OCI-M2 (cell line): ENCODE results near the gene CUX1.

Source experiments
- DNase-seq: peaks from one replicate; lab custom pipeline; 2025; ENCODE audit not compliant: unreplicated experiment; lab: John Stamatoyannopoulos, UW

CUX1 gene

GRCh38 chr7:101891936-101892640 is 74.7 kb downstream of the CUX1 start:
- DNase-seq: no peak

GRCh38 chr7:101893341-101894082 is 76.1 kb downstream of the CUX1 start:
- no peak for DNase-seq

- no peak for DNase-seq
These were observed 78.9 kb downstream of the CUX1 start for GRCh38 chr7:101896316-101896715.

- DNase-seq: no peak
These were observed 79.5 kb downstream of the CUX1 start for GRCh38 chr7:101896941-101897340.

- no peak for DNase-seq
These were observed 80.7 kb downstream of the CUX1 start for GRCh38 chr7:101898106-101898505.

- DNase-seq: no peak
These were observed 82.2 kb downstream of the CUX1 start for GRCh38 chr7:101899616-101900015.

- DNase-seq: no peak
These were observed 82.7 kb downstream of the CUX1 start for GRCh38 chr7:101900103-101900502.

- no peak for DNase-seq
These were observed 84.5 kb downstream of the CUX1 start for GRCh38 chr7:101901661-101902491.

- DNase-seq: no peak
These were observed 85.5 kb downstream of the CUX1 start for GRCh38 chr7:101902680-101903514.

GRCh38 chr7:101903515-101903868 is 86.1 kb downstream of the CUX1 start:
- no peak for DNase-seq

GRCh38 chr7:101904019-101904418 is 86.6 kb downstream of the CUX1 start:
- DNase-seq: no peak

- DNase-seq: no peak
These were observed 87.9 kb downstream of the CUX1 start for GRCh38 chr7:101905203-101905865.

- no peak for DNase-seq
These were observed 89.1 kb downstream of the CUX1 start for GRCh38 chr7:101906291-101907240.

GRCh38 chr7:101910991-101911799 is 93.8 kb downstream of the CUX1 start:
- DNase-seq: no peak

- no peak for DNase-seq
These were observed 94.6 kb downstream of the CUX1 start for GRCh38 chr7:101911800-101912715.

GRCh38 chr7:101912716-101913110 is 95.3 kb downstream of the CUX1 start:
- no peak for DNase-seq

GRCh38 chr7:101913247-101913721 is 95.9 kb downstream of the CUX1 start:
- no peak for DNase-seq
